Astrocyte (in vitro differentiated cells and primary cell): Measurements from ENCODE around the gene FANCD2. TPM values are rescaled to one million over a fixed set of nuclear protein-coding genes. Genes with fewer than 3 reads are reported as not detected.

ENCODE experiments used
- DNase-seq: peaks from one replicate; pipeline ENCODE4 v3.0.0-alpha.2; 2010; ENCODE audit warnings: low read depth
- FAIRE-seq: peaks from 2 replicates; lab custom pipeline; 2011; peaks lifted over from hg19 to GRCh38; lab: Jason Lieb, UNC
- H2AFZ ChIP-seq: 2 replicates; pipeline ENCODE4 v1.6.0; 2012; ENCODE audit warnings: low read depth, low read length, inconsistent platforms
- H3K27ac ChIP-seq: 2 replicates; pipeline ENCODE4 v1.5.1; 2011; ENCODE audit warnings: low read depth, low read length, inconsistent platforms
- H3K27me3 ChIP-seq: 2 replicates; pipeline ENCODE4 v1.6.0; 2011; ENCODE audit warnings: low read length, inconsistent platforms; ENCODE audit not compliant: insufficient read depth
- H3K36me3 ChIP-seq: 2 replicates; pipeline ENCODE4 v1.5.1; 2011; ENCODE audit warnings: low read length, inconsistent platforms; ENCODE audit not compliant: insufficient read depth
- H3K4me1 ChIP-seq: 2 replicates; pipeline ENCODE4 v1.5.1; 2011; ENCODE audit warnings: low read length, inconsistent platforms; ENCODE audit not compliant: insufficient read depth
- H3K4me2 ChIP-seq: 2 replicates; pipeline ENCODE4 v1.6.0; 2012; ENCODE audit warnings: low read length, inconsistent platforms
- H3K4me3 ChIP-seq: 2 replicates; pipeline ENCODE4 v1.5.1; 2011; ENCODE audit warnings: low read depth, mild to moderate bottlenecking, low read length, inconsistent platforms; ENCODE audit not compliant: insufficient read depth
- H3K79me2 ChIP-seq: 2 replicates; pipeline ENCODE4 v1.6.0; 2012; ENCODE audit warnings: mild to moderate bottlenecking, low read length, inconsistent platforms; ENCODE audit not compliant: insufficient read depth
- H3K9ac ChIP-seq: 2 replicates; pipeline ENCODE4 v1.6.0; 2012; ENCODE audit warnings: mild to moderate bottlenecking, low read length, inconsistent platforms
- H3K9me3 ChIP-seq: 2 replicates; pipeline ENCODE4 v1.5.1; 2012; ENCODE audit warnings: low read depth, mild to moderate bottlenecking, low read length, inconsistent platforms; ENCODE audit not compliant: insufficient read depth
- H4K20me1 ChIP-seq: 2 replicates; pipeline ENCODE4 v1.6.0; 2012; ENCODE audit warnings: low read length, inconsistent platforms; ENCODE audit not compliant: insufficient read depth
- H3K27ac Mint-ChIP-seq: one replicate; pipeline ENCODE4 v1.8.0; 2021; ENCODE audit warnings: mild to moderate bottlenecking, mixed read lengths; ENCODE audit not compliant: unreplicated experiment
- H3K27me3 Mint-ChIP-seq: one replicate; pipeline ENCODE4 v1.8.0; 2021; ENCODE audit warnings: low read depth, mixed read lengths; ENCODE audit not compliant: unreplicated experiment
- H3K36me3 Mint-ChIP-seq: one replicate; pipeline ENCODE4 v1.8.0; 2021; ENCODE audit warnings: low read depth, mixed read lengths; ENCODE audit not compliant: unreplicated experiment
- H3K4me1 Mint-ChIP-seq: one replicate; pipeline ENCODE4 v1.8.0; 2021; ENCODE audit warnings: low read depth, mixed read lengths; ENCODE audit not compliant: unreplicated experiment
- H3K4me3 Mint-ChIP-seq: one replicate; pipeline ENCODE4 v1.8.0; 2021; ENCODE audit warnings: mild to moderate bottlenecking, moderate library complexity, mixed read lengths; ENCODE audit not compliant: unreplicated experiment
- H3K9me3 Mint-ChIP-seq: one replicate; pipeline ENCODE4 v1.8.0; 2021; ENCODE audit warnings: mild to moderate bottlenecking, mixed read lengths; ENCODE audit not compliant: unreplicated experiment
- EZH2 ChIP-seq: IDR thresholded peaks from 2 replicates; pipeline ENCODE4 v1.6.1; 2012; ENCODE audit warnings: mild to moderate bottlenecking, low read length, inconsistent platforms; ENCODE audit not compliant: insufficient read depth
- total RNA-seq: library from RNA; stranded (reverse); gene quantifications from 2 replicates; pipeline ENCODE4 v1.2.1, GENCODE V29; 2021
- TF ChIP-seq, protein P1 (sequence below): IDR thresholded peaks from 2 replicates; pipeline ENCODE4 v1.5.1; 2011; ENCODE audit warnings: low read depth, mild to moderate bottlenecking, inconsistent platforms, low read length, moderate library complexity; ENCODE audit not compliant: insufficient read depth

FANCD2 gene
- total RNA-seq, 1 donor from 2014 or later: 3.7 TPM

DNA sequence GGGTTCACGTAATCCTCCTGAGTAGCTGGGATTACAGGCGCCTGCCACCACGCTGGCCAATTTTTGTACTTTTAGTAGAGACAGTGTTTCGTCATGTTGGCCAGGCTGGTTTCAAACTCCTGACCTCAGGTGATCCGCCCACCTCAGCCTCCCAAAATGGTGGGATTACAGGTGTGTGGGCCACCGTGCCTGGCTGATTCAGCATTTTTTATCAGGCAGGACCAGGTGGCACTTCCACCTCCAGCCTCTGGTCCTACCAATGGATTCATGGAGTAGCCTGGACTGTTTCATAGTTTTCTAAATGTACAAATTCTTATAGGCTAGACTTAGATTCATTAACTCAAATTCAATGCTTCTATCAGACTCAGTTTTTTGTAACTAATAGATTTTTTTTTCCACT, 124.8 kb downstream of the FANCD2 start:
- H3K4me2 ChIP-seq: no peak overlapping the region
- no peak overlapping the region for H3K4me3 ChIP-seq
- no peak overlapping the region for H2AFZ ChIP-seq
- Mint-ChIP-seq H3K27me3 (no peaks in the 10 kb centered on the region), H3K36me3 (peaks cover 15% of the 10 kb centered on the region), H3K27ac (no peak overlapping the region), H3K9me3 (peaks cover under 1% of the 10 kb centered on the region), H3K4me3 (no peak overlapping the region), H3K4me1 (no peaks in the 10 kb centered on the region)
- H3K9ac ChIP-seq: no peak overlapping the region
- peaks cover 19% of the 10 kb centered on the region for H3K36me3 ChIP-seq
- H3K79me2 ChIP-seq: peaks cover 15% of the 10 kb centered on the region
- no peak for TF ChIP-seq EZH2
- TF ChIP-seq, protein P1, sequence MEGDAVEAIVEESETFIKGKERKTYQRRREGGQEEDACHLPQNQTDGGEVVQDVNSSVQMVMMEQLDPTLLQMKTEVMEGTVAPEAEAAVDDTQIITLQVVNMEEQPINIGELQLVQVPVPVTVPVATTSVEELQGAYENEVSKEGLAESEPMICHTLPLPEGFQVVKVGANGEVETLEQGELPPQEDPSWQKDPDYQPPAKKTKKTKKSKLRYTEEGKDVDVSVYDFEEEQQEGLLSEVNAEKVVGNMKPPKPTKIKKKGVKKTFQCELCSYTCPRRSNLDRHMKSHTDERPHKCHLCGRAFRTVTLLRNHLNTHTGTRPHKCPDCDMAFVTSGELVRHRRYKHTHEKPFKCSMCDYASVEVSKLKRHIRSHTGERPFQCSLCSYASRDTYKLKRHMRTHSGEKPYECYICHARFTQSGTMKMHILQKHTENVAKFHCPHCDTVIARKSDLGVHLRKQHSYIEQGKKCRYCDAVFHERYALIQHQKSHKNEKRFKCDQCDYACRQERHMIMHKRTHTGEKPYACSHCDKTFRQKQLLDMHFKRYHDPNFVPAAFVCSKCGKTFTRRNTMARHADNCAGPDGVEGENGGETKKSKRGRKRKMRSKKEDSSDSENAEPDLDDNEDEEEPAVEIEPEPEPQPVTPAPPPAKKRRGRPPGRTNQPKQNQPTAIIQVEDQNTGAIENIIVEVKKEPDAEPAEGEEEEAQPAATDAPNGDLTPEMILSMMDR: no peak
- FAIRE-seq (no peak), DNase-seq (no peak)
- H3K4me1 ChIP-seq: no peaks in the 10 kb centered on the region
- no peak overlapping the region for H3K27ac ChIP-seq
- no peaks in the 10 kb centered on the region for H3K27me3 ChIP-seq
- H3K9me3 ChIP-seq: no peaks in the 10 kb centered on the region
- peaks cover 27% of the 10 kb centered on the region for H4K20me1 ChIP-seq

Other genes with a start within 250 kb of the FANCD2 start
- gene TADA3, start 234.0 kb upstream of the FANCD2 start, total RNA-seq: 54.5 and 58.7 TPM in 2 replicates
- 187 and 205 TPM in 2 replicates for gene ARPC4, start 233.4 kb upstream of the FANCD2 start, total RNA-seq
- gene TTLL3, start 216.2 kb upstream of the FANCD2 start, total RNA-seq: 25.4 and 29.8 TPM in 2 replicates
- 35.4 and 36.2 TPM in 2 replicates for gene RPUSD3, start 182.4 kb upstream of the FANCD2 start, total RNA-seq
- gene CIDEC, start 146.2 kb upstream of the FANCD2 start, total RNA-seq: not detected in 2 replicates
- 31.7 and 33.6 TPM in 2 replicates for gene JAGN1, start 135.8 kb upstream of the FANCD2 start, total RNA-seq
- 3.7 and 4.6 TPM in 2 replicates for gene IL17RE, start 123.6 kb upstream of the FANCD2 start, total RNA-seq
- gene IL17RC, start 109.3 kb upstream of the FANCD2 start, total RNA-seq: 20.1 and 23.9 TPM in 2 replicates
- 18.8 and 26.2 TPM in 2 replicates for gene CRELD1, start 92.6 kb upstream of the FANCD2 start, total RNA-seq
- gene PRRT3, start 74.0 kb upstream of the FANCD2 start, total RNA-seq: 2.2 and 2.4 TPM in 2 replicates
- gene EMC3, start 39.6 kb upstream of the FANCD2 start, total RNA-seq: 59.7 and 61.0 TPM in 2 replicates
- gene FANCD2OS, start 81.8 kb downstream of the FANCD2 start, total RNA-seq: not detected in 2 replicates
- 120 and 136 TPM in 2 replicates for gene BRK1, start 89.2 kb downstream of the FANCD2 start, total RNA-seq
- 34.6 and 39.1 TPM in 2 replicates for gene VHL, start 115.3 kb downstream of the FANCD2 start, total RNA-seq
- gene IRAK2, start 138.5 kb downstream of the FANCD2 start, total RNA-seq: 2.0 and 2.1 TPM in 2 replicates
- 28.8 and 29.5 TPM in 2 replicates for gene TATDN2, start 222.0 kb downstream of the FANCD2 start, total RNA-seq